ENCODE results near the gene B4GALT5.

Gene B4GALT5

GRCh38 chr20:49754596-49754995, 40.9 kb upstream of the B4GALT5 start:
- TF ChIP-seq, protein P1, sequence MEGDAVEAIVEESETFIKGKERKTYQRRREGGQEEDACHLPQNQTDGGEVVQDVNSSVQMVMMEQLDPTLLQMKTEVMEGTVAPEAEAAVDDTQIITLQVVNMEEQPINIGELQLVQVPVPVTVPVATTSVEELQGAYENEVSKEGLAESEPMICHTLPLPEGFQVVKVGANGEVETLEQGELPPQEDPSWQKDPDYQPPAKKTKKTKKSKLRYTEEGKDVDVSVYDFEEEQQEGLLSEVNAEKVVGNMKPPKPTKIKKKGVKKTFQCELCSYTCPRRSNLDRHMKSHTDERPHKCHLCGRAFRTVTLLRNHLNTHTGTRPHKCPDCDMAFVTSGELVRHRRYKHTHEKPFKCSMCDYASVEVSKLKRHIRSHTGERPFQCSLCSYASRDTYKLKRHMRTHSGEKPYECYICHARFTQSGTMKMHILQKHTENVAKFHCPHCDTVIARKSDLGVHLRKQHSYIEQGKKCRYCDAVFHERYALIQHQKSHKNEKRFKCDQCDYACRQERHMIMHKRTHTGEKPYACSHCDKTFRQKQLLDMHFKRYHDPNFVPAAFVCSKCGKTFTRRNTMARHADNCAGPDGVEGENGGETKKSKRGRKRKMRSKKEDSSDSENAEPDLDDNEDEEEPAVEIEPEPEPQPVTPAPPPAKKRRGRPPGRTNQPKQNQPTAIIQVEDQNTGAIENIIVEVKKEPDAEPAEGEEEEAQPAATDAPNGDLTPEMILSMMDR (IDR thresholded peaks at IDR 0.05; ENCODE audit: insufficient read depth, low read depth, low read length, missing control alignments): no peak
- H3K4me3 ChIP-seq (ENCODE audit: low read depth, low read length): no peak overlapping the region
- no peak for DNase-seq (ENCODE audit: low read depth)

DNA sequence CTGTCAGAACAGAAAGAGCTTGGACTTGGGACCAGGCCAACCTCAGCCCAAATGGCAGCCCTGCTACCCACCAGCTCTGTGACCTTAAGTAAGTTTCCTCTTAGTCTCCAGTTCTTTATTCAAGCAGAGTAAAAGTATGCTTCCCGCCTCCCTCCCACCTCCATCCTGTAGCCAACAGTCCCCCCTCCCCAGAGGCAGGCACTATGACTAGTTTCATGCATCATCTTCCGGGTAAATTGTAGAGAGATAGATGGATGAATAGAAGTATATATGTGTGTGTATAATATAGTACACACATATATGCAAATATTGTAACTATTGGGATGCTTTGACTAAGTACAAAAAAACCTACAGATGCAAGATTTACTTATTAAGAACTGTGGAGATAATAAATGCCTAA, 39.5 kb upstream of the B4GALT5 start:
- DNase-seq (ENCODE audit: low read depth): no peak
- TF ChIP-seq, protein P1 (IDR thresholded peaks at IDR 0.05; ENCODE audit: insufficient read depth, low read depth, low read length, missing control alignments): no peak
- H3K4me3 ChIP-seq (ENCODE audit: low read depth, low read length): no peak overlapping the region

- TF ChIP-seq, protein P1 (IDR thresholded peaks at IDR 0.05; ENCODE audit: insufficient read depth, low read depth, low read length, missing control alignments): no peak
These were observed 38.7 kb upstream of the B4GALT5 start for GRCh38 chr20:49752201-49752903.

DNA sequence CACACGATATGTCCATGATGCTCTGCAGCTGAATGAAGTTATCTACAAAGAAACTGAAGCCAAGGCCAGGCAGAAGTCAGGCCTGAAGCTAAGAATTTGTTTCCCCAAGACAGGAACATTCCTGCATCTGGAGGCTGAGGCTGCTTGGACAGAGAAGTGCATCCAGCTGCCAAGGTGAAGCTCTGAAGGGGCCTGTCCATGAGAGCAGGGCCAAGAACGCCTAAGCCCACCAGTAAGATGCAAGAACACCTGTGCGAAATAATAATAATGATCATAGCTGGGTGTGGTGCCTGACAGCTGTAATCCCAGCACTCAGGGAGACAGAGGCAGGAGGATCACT, 37.7 kb upstream of the B4GALT5 start:
- H3K4me3 ChIP-seq (ENCODE audit: low read depth, low read length): peak overlapping the region; percentile 17; the same call in 1 of the 2 replicates
- TF ChIP-seq, protein P1 (IDR thresholded peaks at IDR 0.05; ENCODE audit: insufficient read depth, low read depth, low read length, missing control alignments): no peak
- DNase-seq (ENCODE audit: low read depth): no peak

More at GRCh38 chr20:49752201-49752903, 38.7 kb upstream of the B4GALT5 start:
- DNase-seq (ENCODE audit: low read depth): no peak
- H3K4me3 ChIP-seq (ENCODE audit: low read depth, low read length): no peak overlapping the region

- TF ChIP-seq, protein P1 (IDR thresholded peaks at IDR 0.05; ENCODE audit: insufficient read depth, low read depth, low read length, missing control alignments): no peak
- peak overlapping the region; percentile 39 for H3K4me3 ChIP-seq (ENCODE audit: low read depth, low read length)
- DNase-seq (ENCODE audit: low read depth): peak; percentile 94
These were observed 37.1 kb upstream of the B4GALT5 start for GRCh38 chr20:49750611-49751396.

DNA sequence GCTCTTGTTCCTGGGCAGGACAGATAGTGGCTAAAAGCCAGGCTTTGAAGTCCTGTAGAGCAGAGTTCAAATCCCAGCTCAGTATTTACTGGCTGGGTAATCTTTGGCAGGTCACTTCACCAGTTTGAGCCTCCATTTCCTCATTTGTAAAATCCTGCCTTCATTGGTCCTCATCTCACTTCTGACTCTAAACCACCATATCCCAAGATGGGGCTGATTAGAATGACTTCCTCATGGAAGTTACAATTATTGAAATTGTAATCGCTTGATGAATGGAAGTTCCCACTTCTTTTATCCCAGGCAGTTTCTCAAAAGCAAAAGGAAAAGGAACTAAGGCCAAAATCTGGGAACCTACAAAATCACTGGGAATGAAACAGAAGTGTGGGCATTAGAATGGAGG, 35.9 kb upstream of the B4GALT5 start:
- no peak for DNase-seq (ENCODE audit: low read depth)
- no peak overlapping the region for H3K4me3 ChIP-seq (ENCODE audit: low read depth, low read length)
- TF ChIP-seq, protein P1 (IDR thresholded peaks at IDR 0.05; ENCODE audit: insufficient read depth, low read depth, low read length, missing control alignments): no peak

Measured in GM12865 (cell line).